B cell (primary cell): ENCODE results near the gene PCTP. TPM values are rescaled to one million over a fixed set of nuclear protein-coding genes. Genes with fewer than 3 reads are reported as not detected.

Source experiments
- ATAC-seq: fragments of 200-7000 bp; cut with Tn5 transposase; one replicate; pipeline ENCODE4 v1.10.0; 2021; ENCODE audit warnings: low read depth, mild to moderate bottlenecking, moderate number of reproducible peaks, moderate library complexity
- CTCF ChIA-PET: fragments of 350-600 bp; sonication (Branson Sonifier 250); formaldehyde crosslinking; loops from one replicate; lab custom pipeline; 2021; ENCODE audit warnings: antibody characterized with exemption, inconsistent platforms; lab: Charles Lee
- POLR2A ChIA-PET: fragments of 350-600 bp; sonication (Branson Sonifier 250); formaldehyde crosslinking; loops from one replicate; lab custom pipeline; 2021; ENCODE audit warnings: antibody characterized with exemption; lab: Charles Lee
- DNase-seq: peaks from one replicate; pipeline ENCODE4 v3.0.0; 2013
- H2AFZ ChIP-seq: 2 replicates; pipeline ENCODE4 v1.6.1; 2012; ENCODE audit warnings: mild to moderate bottlenecking, low read depth, low read length; ENCODE audit not compliant: insufficient read depth, poor library complexity, severe bottlenecking
- H3K27ac ChIP-seq, 2 donors: 1 replicate in 1 of 2; 2 replicates in 1 of 2; pipeline ENCODE4 v1.5.1; 2012 to 2013; ENCODE audit warnings: low read length in 2 of 2, mild to moderate bottlenecking in 2 of 2, moderate library complexity in 1 of 2
- H3K27me3 ChIP-seq, 4 experiments: fragments of 200-600 bp in 1 of 4; sonication (generic) in 1 of 4; replicated peaks in 1 of 4; 1 replicate in 2 of 4; 2 replicates in 2 of 4; pipeline versions ENCODE4 v1.6.1 to v1.7.0; 2013 to 2016; ENCODE audit warnings: low read length in 3 of 4, mild to moderate bottlenecking in 2 of 4, mixed read lengths in 1 of 4, moderate library complexity in 1 of 4; ENCODE audit not compliant: insufficient read depth in 4 of 4, control insufficient read depth in 3 of 4; ENCODE audit errors: control extremely low read depth in 1 of 4
- H3K36me3 ChIP-seq, 2 experiments: replicated peaks in 1 of 2; 1 replicate in 1 of 2; 2 replicates in 1 of 2; pipeline versions ENCODE4 v1.6.1 to v1.7.1; 2013; ENCODE audit warnings: low read length in 1 of 2; ENCODE audit not compliant: insufficient read depth in 2 of 2, control insufficient read depth in 1 of 2; ENCODE audit errors: control extremely low read depth in 1 of 2, extremely low read depth in 1 of 2
- H3K4me1 ChIP-seq, 2 donors: fragments of 200-600 bp in 1 of 2; sonication (generic) in 1 of 2; 1 replicate in 1 of 2; 2 replicates in 1 of 2; pipeline versions ENCODE4 v1.5.1 to v1.6.1; 2013 to 2017; ENCODE audit warnings: low read length in 2 of 2; ENCODE audit not compliant: control insufficient read depth in 2 of 2, insufficient read depth in 2 of 2
- H3K4me2 ChIP-seq: replicated peaks from 2 replicates; pipeline ENCODE3; 2012; ENCODE audit warnings: mild to moderate bottlenecking, low read depth, low read length; ENCODE audit not compliant: poor library complexity, severe bottlenecking
- H3K4me3 ChIP-seq, 5 experiments: fragments of 200-600 bp in 1 of 5; sonication (generic) in 1 of 5; 1 replicate in 3 of 5; 2 replicates in 2 of 5; pipeline versions ENCODE4 v1.5.1 to v1.7.0; 2011 to 2016; ENCODE audit warnings: low read length in 4 of 5, mild to moderate bottlenecking in 4 of 5, low read depth in 2 of 5, control low read depth in 1 of 5, moderate library complexity in 1 of 5; ENCODE audit not compliant: insufficient read depth in 1 of 5; ENCODE audit errors: control extremely low read depth in 1 of 5, extremely low read depth in 1 of 5
- H3K79me2 ChIP-seq: fragments of 200-600 bp; sonication (generic); one replicate; pipeline ENCODE4 v1.6.0; 2016; ENCODE audit warnings: low read length; ENCODE audit not compliant: control insufficient read depth, insufficient read depth
- H3K9ac ChIP-seq: fragments of 200-600 bp; sonication (generic); 2 replicates; pipeline ENCODE4 v1.6.1; 2017; ENCODE audit warnings: mild to moderate bottlenecking, low read length, moderate library complexity
- H3K9me3 ChIP-seq, 3 donors: one replicate each; pipeline versions ENCODE4 v1.6.1 to v1.7.1; 2013; ENCODE audit warnings: low read length in 2 of 3; ENCODE audit not compliant: control insufficient read depth in 2 of 3, insufficient read depth in 1 of 3; ENCODE audit errors: control extremely low read depth in 1 of 3
- H4K20me1 ChIP-seq: 2 replicates; pipeline ENCODE4 v1.6.0; 2012; ENCODE audit warnings: mild to moderate bottlenecking, low read length; ENCODE audit not compliant: insufficient read depth, control insufficient read depth, poor library complexity, severe bottlenecking
- H3K27ac Mint-ChIP-seq: one replicate; pipeline ENCODE4 v1.8.0; 2021; ENCODE audit warnings: mixed read lengths
- H3K27me3 Mint-ChIP-seq: one replicate; pipeline ENCODE4 v1.8.0; 2021; ENCODE audit warnings: mixed read lengths
- H3K4me1 Mint-ChIP-seq: one replicate; pipeline ENCODE4 v1.8.0; 2021; ENCODE audit warnings: mixed read lengths
- H3K4me3 Mint-ChIP-seq: one replicate; pipeline ENCODE4 v1.8.0; 2021; ENCODE audit warnings: mixed read lengths
- H3K9me3 Mint-ChIP-seq: one replicate; pipeline ENCODE4 v1.8.0; 2022; ENCODE audit warnings: mixed read lengths; ENCODE audit not compliant: insufficient read depth
- EZH2 ChIP-seq: IDR thresholded peaks from 2 replicates; pipeline ENCODE4 v1.6.1; 2012; ENCODE audit warnings: borderline replicate concordance, low read depth, mild to moderate bottlenecking, moderate library complexity, low read length; ENCODE audit not compliant: insufficient read depth, poor library complexity, severe bottlenecking
- WGBS: methylation state at CpG from one replicate; pipeline ENCODE4 v1.1.5; 2013; ENCODE audit warnings: missing lambda C conversion rate; ENCODE audit not compliant: insufficient coverage; 5-methylcytosine and 5-hydroxymethylcytosine counted together
- intact Hi-C: fragments of 100-400 bp; cut with micrococcal nuclease; formaldehyde crosslinking; loops from one replicate; pipeline ENCODE4 v1.10.0; 2022
- polyA plus RNA-seq: library from polyadenylated mRNA; depleted of rRNA; stranded (reverse); fragments of >200 nt; gene quantifications from 2 replicates; pipeline ENCODE4 v1.2.3, GENCODE V29; 2012
- total RNA-seq, 2 donors: library from RNA; stranded (reverse); fragments of 120-200 nt in 1 of 2; gene quantifications; 1 replicate in 1 of 2; 2 replicates in 1 of 2; pipeline versions ENCODE4 v1.2.3 to v1.2.4, GENCODE V29; 2013 to 2022
- TF ChIP-seq, protein P1 (sequence below): fragments of 200-600 bp; IDR thresholded peaks from one replicate; pipeline ENCODE4 v1.8.0; 2022; ENCODE audit warnings: antibody characterized with exemption, mild to moderate bottlenecking

PCTP gene
- total and polyA plus RNA-seq, 2 donors (not counting 1 experiment from before 2014, with no cell fraction given): 3.2 to 9.0 TPM

DNA sequence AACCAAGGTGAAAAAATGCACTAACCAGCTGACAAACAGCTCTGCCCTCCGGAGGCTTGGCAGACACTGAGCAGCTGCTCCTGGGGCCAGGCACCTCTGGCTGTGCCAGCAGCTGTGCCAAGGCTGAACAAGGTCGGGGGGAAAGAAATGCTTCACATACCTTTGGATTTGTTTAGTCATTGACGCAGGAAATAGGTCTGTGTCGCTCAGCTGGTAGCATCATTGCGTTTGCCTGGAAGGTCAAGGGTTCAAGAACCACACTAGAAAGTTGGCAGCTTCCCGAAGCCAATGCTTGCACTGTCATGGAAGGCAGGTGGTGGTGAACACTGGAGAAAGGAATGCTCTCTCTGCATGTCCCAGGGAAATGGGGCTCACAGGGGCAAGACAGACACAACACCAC, 63.5 kb downstream of the PCTP start:
- DNase-seq (no peak), ATAC-seq (no peak)
- ChIA-PET POLR2A (no interaction called here), CTCF (no interaction called here)
- intact Hi-C loops: no loop called here
- Histone ChIP-seq H3K36me3 (no peaks in the 10 kb centered on the region), H3K4me2 (no peak overlapping the region), H3K79me2 (no peaks in the 10 kb centered on the region), H3K27ac (no peak overlapping the region), H3K4me3 (no peak overlapping the region), H4K20me1 (no peaks in the 10 kb centered on the region), H3K9ac (no peak overlapping the region), H3K4me1 (peaks cover 0 to 8% of the 10 kb centered on the region in 2 donors), H3K9me3 (peaks cover 0 to 3% (median 0%) of the 10 kb centered on the region in 3 donors), H2AFZ (no peak overlapping the region), H3K27me3 (peaks cover 0 to 2% (median 0%) of the 10 kb centered on the region in 4 experiments)
- Mint-ChIP-seq H3K9me3 (no peaks in the 10 kb centered on the region), H3K4me1 (peaks cover 8% of the 10 kb centered on the region), H3K27me3 (peaks cover 14% of the 10 kb centered on the region), H3K4me3 (no peak overlapping the region), H3K27ac (no peak overlapping the region)
- 95% methylated on average over 6 of the region's 6 CpGs for WGBS
- TF ChIP-seq EZH2: no peak
- TF ChIP-seq, protein P1, sequence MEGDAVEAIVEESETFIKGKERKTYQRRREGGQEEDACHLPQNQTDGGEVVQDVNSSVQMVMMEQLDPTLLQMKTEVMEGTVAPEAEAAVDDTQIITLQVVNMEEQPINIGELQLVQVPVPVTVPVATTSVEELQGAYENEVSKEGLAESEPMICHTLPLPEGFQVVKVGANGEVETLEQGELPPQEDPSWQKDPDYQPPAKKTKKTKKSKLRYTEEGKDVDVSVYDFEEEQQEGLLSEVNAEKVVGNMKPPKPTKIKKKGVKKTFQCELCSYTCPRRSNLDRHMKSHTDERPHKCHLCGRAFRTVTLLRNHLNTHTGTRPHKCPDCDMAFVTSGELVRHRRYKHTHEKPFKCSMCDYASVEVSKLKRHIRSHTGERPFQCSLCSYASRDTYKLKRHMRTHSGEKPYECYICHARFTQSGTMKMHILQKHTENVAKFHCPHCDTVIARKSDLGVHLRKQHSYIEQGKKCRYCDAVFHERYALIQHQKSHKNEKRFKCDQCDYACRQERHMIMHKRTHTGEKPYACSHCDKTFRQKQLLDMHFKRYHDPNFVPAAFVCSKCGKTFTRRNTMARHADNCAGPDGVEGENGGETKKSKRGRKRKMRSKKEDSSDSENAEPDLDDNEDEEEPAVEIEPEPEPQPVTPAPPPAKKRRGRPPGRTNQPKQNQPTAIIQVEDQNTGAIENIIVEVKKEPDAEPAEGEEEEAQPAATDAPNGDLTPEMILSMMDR: no peak

DNA sequence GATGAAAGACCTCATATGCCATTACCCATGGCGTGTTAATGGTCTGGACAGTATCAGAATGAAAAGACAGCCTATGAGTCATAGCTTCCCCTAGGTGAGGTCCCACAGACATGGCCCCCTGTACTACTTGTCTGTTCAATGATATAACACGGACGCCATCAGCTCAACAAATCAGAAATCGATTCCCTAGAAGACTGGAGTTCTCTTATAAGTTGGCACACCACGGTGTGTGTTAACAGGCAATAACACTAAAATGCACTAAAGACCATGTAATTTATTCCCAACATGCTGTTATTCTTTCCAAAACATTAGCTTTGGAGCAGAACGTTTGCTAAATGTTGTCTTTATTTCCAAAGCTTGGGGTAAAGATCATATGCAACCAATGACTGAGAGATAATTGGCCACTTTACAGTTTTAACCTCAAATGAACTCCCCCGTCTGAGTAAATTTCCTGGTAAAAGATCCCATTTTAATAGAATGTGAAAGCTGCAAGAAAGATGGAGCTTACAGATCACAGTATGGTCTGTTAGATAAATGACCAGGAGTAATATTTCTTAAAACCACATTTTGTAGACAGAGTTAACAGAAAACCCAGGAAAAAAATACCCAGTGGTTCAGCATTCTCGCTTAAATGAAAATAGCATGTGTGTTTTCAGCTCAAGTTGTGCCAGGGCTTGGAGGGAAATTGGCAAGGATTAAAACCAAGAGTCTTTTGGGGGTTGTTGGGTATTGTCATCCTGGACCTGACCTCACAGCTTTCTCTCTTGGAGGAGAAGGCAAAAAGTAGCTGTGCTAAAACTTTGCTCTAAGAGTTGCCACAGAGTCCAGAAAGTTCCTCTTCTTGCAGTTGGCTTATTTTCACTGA, 65.9 kb downstream of the PCTP start:
- no peaks in the 10 kb centered on the region for H4K20me1 ChIP-seq
- 90% methylated on average over 2 of the region's 8 CpGs for WGBS
- CTCF ChIA-PET: no interaction called here
- POLR2A ChIA-PET: no interaction called here
- Mint-ChIP-seq H3K4me3 (no peak overlapping the region), H3K4me1 (peaks cover 8% of the 10 kb centered on the region), H3K27ac (no peak overlapping the region), H3K27me3 (peaks cover 14% of the 10 kb centered on the region), H3K9me3 (peaks cover 6% of the 10 kb centered on the region)
- peaks cover 0 to 4% (median 3%) of the 10 kb centered on the region in 3 donors for H3K9me3 ChIP-seq
- intact Hi-C loops: no loop called here
- H3K9ac ChIP-seq: no peak overlapping the region
- H3K4me1 ChIP-seq: peaks cover 0 to 8% of the 10 kb centered on the region in 2 donors
- ATAC-seq: no peak
- H3K79me2 ChIP-seq: no peaks in the 10 kb centered on the region
- no peak overlapping the region for H3K4me2 ChIP-seq
- no peak for DNase-seq
- H3K4me3 ChIP-seq: no peak overlapping the region
- peaks cover 0 to 2% (median 0%) of the 10 kb centered on the region in 4 experiments for H3K27me3 ChIP-seq
- TF ChIP-seq, protein P1: no peak
- TF ChIP-seq EZH2: no peak
- H2AFZ ChIP-seq: no peak overlapping the region
- no peak overlapping the region for H3K27ac ChIP-seq
- no peaks in the 10 kb centered on the region for H3K36me3 ChIP-seq
